HG03196 (cell line): Measurements from ENCODE around the gene BOK.
"Not testable (repeated sequence)": the region's sequence is repeated elsewhere in the genome, so short reads cannot be mapped to it uniquely, and the experiment has no call there.

Experiments
- ATAC-seq: cut with Tn5 transposase; IDR thresholded peaks from one replicate; pipeline ENCODE4 v1.9.1; 2021; ENCODE audit not compliant: unreplicated experiment

The BOK gene

DNA sequence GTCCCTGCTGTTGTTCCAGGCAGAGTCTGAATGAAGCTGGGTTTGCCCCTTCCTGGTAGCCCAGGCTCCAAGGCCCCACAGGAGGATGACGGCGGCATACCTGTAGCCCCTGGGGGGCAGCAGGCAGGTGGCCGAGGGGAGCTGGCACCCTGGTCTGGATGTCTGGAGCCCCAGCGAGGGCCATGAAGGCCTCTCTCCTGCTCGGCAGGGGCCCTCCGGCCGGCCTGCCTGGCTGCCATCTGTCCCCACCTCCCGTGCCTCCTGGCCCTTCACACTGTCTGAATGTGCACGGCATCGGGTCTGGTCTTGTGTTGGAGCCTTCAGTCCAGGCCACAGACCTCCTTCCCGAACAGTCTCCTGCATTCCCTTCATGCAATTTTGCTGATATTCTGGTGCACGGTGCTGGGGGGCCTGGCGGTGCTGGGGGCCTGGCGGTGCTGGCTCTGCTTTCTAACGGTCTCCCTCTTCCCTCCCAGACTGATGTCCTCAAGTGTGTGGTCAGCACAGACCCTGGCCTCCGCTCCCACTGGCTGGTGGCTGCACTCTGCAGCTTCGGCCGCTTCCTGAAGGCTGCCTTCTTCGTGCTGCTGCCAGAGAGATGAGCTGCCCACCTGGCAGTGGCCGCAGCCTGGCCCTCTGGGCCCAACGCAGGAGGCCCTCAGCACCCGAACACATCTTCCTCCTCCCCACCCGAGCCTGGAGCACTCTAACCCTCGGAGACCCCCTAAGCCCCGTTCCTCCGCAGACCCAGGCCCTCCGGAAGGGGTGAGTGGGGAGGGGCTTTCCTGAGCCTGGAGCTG, 13.5 kb downstream of the BOK start:
- ATAC-seq, result no peak

DNA sequence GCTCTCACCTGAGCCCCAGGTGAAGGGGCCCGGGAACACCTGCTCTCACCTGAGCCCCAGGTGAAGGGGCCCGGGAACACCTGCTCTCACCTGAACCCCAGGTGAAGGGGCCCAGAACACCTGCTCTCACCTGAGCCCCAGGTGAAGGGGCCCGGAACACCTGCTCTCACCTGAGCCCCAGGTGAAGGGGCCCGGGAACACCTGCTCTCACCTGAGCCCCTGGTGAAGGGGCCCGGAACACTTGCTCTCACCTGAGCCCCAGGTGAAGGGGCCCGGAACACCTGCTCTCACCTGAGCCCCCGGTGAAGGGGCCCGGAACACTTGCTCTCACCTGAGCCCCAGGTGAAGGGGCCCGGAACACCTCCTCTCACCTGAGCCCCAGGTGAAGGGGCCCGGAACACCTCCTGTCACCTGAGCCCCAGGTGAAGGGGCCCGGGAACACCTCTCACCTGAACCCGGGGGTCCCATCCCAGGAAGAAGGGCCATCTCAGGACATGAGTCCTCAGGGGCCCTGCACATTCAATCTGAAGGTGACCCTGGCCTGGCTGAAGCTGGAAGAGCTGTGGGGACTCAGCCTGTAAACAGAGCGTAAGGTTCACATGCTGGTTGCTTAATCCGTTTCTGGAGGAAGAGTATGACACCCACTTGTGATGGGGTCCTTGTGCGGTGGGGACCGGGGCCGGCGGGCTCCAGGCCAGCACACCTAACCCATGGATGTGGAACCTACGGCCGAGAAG, 14.5 kb downstream of the BOK start:
- not testable (repeated sequence) for ATAC-seq

DNA sequence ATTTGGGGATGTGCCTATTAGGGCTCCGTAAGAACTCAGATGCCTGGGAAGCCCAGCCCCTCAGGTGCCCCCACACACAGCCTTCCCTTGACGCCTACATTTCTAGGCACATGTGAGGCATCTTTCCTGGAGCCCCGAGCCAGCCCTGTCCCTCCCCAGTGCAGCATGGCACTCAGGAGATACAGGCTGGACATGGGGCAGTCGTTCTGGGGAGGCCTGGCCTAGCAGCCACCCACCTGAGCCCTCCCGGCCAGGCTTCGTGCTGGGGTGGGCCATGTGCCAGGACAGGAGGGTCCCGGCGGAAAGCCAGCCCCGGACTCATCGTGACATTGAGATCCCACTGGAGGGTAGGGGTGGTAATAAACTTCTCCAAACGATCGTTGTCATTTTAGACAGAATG, 15.2 kb downstream of the BOK start:
- no peak for ATAC-seq

DNA sequence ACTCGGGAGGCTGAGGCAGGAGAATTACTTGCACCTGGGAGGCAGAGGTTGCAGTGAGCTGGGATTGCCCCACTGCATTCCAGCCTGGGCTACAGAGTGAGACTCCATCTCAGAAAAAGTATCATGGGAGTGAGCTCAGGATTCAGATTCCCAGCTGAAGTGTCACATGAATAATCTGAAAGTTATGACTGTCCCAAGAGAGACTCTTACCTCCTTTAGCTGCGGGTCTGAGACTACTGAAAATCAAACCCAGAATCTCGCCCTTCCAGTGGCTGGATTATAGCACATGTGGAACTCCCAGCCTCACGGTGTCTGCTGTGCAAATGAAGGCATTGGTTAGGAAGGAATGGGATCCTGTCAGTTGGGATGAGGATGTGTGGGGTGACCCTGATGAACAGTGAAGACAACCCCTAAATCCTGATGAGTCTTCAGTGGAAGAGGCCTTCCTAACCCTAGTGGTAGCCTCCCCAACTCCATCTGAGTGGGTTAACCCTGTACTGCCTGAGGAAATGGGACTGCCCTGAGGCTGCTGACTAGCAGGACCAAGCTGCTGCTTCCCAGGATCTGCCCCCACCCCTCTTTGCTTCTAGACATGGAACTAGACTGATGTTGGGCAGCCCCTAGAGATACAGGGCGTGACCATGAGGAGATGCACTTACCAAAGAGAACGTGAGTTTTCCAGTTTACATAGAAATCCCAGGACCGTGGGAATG, 16.5 kb downstream of the BOK start:
- ATAC-seq, result no peak

DNA sequence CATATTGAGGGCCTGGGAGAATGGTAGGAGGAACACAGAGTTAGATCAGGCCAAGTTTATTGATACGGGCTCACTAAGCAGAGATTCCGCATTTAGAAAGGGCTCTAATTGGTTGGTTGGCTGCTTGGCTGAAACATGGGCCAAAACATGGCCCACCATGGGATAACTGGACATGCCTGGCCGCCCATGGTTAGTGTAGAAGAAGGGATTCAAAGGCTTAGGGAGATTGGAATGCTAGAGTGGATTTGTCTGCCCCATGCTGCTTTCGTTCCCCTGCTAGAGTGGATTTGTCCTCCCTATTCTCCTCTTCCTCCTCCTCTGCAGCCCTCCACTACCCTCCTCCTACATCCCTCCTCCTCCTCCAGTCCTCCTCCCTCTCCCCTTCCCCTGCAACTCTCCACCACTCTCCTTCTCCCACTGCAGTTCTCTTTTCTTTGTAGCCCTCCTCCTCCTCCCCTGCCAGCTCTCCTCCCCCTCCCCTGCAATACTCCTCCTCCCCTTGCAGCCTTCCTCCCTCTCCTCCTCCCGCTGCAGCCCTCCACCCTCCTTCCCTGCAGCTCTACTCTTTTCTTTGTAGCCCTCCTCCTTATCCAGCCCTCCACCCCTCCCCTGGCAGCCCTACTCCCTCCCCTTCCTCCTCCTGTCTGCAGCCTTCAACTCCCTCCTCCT, 17.2 kb downstream of the BOK start:
- no peak for ATAC-seq

DNA sequence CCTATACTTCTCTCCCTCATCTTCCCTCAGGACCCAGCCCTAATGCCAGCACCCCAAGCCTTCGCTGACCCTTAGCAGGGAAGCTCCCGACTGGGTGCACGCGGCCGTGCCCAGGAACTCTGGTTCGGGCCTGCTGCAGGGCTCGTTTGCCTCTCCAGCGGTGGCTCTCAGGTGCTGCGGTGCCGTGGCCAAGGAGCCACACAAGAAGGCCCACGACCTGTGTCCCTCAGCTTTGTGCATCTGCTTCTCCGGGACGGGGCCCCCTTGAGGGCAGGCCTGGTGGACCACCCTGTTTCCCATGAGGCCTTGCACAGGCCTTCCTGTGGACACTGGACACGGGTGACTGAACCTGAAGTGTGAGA, 17.7 kb downstream of the BOK start:
- ATAC-seq, result no peak

DNA sequence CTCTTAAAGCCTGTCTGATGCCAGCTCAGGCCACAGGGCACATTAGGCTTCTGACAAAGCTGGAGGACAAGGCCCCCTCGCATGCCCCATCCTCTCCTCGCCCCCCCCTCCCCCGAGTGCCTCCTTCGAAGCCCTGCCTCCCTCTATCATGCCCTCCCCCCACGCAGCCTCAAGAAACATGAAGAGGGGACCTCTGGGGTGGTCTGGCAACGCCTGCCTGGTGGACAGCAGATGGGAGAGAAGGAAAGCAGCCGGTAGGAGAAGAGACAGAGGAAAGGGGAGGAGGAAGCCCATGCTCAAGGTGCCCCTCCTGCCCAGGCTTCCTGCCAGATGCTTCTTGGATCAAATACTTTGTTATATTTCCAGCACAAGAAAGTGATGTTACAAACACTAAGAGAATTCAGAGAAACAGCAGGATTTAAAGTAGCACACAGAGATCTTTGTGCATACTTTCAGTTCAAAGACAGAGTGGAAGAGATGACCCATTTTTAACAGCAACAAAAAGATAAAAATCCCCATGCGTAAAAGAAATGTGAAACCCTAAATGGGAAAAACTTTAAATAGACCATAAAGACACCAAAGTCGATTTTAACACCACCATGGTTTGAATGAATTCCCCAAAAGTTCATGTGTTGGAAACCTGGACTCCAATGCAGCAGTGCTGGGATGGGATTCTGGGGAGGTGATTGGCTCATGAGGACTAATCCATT, 19.0 kb downstream of the BOK start:
- no peak for ATAC-seq

DNA sequence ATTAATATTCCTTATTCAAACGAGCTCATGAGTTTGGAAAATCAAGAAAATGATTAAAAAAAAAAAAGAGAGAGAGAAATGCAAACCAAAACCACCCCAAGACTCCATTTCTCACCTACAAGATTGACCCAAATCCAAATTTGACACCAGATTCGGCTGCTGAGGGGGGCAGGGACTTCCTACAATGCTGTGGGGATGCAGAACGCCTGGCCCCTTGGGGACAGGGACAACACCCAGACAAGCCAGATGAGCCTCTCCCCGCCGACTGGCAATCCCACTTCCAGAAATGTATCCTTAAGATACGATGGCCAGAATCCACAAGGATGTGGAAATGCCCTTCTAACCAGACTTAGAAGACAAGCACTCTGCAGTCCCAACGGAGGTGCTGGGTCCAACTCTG, 20.7 kb downstream of the BOK start:
- ATAC-seq, result no peak

DNA sequence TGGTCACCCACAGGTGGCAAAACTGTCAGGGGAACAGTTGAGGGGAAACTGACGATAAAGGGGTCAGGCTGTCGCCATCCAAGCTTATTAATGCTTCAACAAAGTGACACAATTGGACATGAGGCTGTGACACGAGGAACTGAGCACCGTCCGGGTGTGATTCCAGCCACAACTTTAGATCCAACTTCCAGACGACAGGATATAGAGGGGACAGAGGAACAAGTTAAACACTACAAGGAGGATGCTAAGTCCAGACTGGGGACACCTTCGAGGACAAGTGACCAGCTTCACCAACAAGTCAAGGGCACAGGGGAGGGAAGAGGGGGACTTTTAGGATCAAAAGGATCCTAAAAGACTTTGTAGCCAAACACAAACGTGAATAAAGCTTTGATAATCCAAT, 23.8 kb downstream of the BOK start:
- no peak for ATAC-seq

DNA sequence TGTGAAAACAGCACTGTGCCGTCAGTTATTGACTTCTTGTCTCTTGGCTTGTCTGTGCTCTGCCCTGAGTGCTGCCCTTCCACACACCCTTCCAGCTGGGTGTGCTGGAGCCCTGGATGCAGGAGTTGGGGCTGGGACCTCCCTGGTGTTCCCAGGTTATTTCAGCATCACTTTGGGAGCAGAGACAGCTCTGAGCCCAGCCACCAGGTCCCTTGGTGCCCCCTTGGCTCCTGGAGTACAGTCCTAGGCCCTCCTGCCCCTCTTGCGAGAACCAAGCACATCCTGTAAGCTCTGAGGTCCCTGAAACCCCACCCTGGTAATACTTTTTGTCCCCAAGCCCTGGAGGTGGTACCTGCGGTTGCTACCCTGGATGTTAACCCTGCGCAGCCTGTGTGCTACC, 24.3 kb downstream of the BOK start:
- ATAC-seq, result no peak

DNA sequence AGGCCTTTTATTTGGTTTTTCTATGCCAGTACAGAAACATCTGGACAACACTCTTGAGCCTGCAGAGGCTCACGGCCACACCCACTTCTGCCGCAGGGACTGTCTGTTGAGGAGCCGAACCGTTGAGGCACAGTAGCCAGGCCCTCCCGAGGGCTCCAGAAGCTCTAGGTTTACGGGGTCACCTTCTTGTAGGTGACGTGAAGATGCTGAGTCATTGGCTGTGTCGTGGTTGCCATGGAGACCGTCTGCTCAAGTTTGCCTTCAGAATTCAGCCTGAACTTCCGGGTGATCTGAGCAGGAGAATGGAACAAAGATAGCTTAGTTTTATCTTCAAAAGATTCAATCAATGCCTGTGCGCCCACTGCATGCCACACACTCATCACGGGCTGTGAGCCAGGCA, 25.9 kb downstream of the BOK start:
- ATAC-seq, result no peak

DNA sequence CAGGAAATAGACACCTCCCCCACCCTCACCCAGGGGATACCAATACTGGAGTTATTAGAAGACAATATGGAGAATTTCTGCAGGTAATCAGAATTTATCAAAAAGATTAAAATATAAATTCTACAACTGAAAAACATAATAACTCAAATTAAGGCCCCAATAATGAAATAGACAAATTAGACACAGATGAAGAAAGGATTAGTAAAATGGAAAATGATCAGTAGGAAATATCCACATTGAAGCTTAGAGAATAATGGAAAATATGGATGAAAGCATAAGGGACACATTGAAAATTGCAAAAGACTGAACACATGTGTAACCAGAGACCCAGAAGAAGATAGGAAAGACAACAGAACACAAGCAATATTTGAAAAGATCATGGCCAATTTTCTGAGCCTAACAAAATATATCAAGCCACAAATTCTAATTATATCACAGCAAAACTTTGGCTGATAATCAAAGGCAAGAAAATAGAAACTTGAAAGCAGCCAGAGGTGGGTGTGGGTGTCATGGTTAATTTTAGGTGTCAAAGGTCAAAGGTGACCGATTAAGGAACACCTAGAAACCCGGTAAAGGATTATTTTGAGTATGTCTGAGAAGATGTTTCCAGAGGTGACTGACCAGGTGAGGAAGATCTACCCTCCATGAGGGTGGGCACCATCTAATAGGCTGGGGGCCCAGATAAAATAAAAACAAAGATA, 28.2 kb downstream of the BOK start:
- ATAC-seq, result no peak

DNA sequence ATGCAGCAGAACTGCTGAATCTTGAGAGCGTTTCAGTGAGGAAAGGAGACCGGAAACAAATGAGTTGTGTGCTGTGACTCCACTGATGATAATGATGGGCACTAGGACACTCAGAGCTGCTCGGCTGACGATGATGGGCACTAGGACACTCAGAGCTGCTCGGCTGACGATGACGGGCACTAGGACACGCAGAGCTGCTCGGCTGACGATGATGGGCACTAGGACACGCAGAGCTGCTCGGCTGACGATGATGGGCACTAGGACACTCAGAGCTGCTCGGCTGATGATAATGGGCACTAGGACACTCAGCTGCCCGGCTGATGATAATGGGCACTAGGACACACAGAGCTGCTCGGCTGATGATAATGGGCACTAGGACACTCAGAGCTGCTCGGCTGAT, 31.3 kb downstream of the BOK start:
- not testable (repeated sequence) for ATAC-seq

DNA sequence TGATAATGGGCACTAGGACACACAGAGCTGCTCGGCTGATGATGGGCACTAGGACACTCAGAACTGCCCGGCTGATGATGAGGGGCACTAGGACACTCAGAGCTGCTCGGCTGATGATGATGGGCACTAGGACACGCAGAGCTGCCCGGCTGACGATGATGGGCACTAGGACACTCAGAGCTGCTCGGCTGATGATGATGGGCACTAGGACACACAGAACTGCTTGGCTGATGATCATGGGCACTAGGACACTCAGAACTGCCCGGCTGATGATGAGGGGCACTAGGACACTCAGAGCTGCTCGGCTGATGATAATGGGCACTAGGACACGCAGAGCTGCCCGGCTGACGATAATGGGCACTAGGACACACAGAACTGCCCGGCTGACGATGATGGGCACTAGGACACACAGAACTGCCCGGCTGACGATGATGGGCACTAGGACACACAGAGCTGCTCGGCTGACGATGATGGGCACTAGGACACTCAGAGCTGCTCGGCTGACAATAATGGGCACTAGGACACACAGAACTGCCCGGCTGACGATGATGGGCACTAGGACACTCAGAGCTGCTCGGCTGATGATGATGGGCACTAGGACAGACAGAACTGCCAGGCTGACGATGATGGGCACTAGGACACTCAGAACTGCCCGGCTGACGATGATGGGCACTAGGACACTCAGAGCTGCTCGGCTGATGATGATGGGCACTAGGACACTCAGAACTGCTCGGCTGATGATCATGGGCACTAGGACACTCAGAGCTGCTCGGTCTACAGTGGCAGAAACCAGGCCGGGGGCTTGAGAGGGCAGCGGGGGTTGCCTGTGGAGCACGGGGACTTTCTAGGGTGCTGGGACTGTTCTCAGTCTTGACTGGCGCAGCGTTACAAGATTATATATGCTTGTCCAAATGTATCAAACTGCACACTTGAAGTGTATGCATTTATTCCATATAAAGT, 32.2 kb downstream of the BOK start:
- not testable (repeated sequence) for ATAC-seq

DNA sequence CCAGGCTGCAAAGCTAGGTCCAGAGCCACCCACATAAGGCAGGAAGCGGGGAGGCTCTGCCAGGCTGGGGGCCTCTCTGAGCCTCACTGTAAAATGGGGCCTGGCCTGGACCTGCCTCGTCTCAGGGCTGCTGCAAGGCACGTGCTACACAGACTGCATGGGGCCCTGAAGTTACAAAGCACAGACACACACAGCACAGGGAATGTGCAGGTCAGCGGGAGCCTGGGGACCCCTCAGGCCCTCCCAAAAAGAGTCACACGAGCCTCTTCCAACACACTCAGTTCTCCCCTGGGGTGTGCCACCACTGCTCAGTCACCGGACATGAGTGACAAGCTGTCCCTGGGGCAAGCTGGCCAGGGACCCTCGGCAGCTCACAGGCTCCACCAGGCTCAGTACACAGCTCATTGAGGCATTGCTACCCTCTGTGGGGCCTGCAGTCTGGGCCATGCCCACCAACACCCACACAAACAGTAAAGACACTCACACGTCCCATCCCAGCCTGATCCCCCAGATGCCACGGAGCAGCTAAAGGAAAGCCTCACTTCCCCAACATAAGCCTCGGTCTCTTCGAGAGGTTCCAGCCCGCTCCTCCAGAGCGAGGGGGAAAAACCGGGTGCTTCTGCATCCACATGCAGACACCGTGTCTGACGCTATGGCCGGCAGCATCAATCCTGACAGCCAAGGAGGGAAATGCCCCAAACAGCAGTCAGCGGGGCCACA, 33.7 kb downstream of the BOK start:
- ATAC-seq, result no peak

DNA sequence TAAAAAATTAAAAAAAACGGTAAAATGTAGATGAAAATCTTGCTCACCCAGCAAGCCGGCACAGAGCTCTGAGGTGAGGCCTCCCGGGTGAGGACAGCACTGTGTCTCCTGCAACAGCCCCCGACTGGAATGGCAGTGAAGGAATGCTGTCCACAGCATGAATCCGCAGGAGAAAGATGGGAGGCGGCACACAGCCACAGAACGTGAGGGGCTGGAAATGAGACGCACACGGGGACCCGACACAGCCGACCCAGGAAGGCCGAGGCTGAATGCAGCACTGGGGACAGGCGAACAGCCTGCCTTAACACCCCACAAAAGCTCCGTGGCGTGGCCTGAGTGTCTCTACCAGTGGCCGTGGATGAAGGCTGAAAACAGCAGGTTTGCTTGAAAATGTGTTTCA, 34.7 kb downstream of the BOK start:
- ATAC-seq, result no peak

DNA sequence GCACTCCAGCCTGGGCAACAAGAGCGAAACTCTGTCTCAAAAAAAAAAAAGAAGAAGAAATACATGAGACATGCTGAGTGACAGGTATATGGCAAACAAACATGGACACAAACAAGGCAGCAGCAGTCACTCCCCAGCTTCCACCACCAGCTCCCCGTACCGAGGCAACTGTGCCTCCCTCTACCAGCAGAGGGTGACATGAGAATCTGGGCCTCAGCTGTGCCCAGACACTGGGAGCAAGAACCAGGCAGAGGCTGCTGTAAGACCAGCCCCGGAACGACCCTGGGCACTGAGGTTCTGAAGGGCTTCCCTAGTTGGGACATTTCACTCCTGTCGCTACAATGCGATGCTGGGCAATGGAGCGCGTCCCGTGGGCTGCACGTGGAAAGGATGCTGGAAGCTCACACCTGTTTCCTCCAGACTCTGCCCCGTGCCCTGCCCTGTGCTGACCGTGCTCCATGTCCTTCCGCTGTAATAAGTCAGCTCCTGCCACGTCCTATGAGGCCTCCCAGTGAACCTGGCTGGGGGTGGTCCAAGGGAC, 37.1 kb downstream of the BOK start:
- no peak for ATAC-seq

DNA sequence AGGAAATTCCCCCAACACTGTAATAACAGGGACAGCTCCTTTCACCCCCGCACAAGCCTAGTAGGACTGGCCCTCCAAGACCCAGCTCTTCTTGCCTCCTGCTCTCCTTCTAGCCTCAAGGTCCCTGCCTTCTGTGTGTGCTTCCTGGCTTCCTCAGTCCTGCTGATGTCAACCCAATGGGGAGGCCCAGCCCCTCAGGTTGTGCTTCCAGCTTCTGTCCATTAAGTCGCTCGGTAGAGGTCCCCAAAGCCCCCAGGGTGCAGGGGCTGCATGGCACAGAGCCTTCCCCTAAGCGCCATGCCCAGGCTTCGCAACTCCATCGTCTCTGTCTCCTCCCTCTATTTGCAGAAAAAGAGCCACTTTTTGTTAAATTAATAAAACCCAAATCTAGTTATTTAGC, 39.0 kb downstream of the BOK start:
- no peak for ATAC-seq
